Pons (tissue), 1 donor: ENCODE data around the gene CTNNBL1.
A peak's percentile ranks its signal among the peaks of the same experiment; 100 is the strongest.

Source experiments
- DNase-seq: peaks from one replicate; pipeline ENCODE4 v3.0.0-alpha.2; 2016; ENCODE audit warnings: low spot score

CTNNBL1 gene

GRCh38 chr20:37901654-37902503 lies 208.0 kb downstream of the CTNNBL1 start:
- DNase-seq = peak; percentile 37

- DNase-seq = no peak
These were observed 208.9 kb downstream of the CTNNBL1 start, which contains the start of gene VSTM2L for GRCh38 chr20:37902504-37903313. VSTM2L (plus strand) TSS chr20:37903127; CDS start chr20:37903351, 224 bp downstream.

- no peak for DNase-seq
These were observed 209.6 kb downstream of the CTNNBL1 start for GRCh38 chr20:37903317-37904007.

GRCh38 chr20:37904008-37904642 lies 210.3 kb downstream of the CTNNBL1 start:
- DNase-seq = no peak

- DNase-seq = no peak
These were observed 211.1 kb downstream of the CTNNBL1 start for GRCh38 chr20:37904845-37905373.

- no peak for DNase-seq
These were observed 212.1 kb downstream of the CTNNBL1 start for GRCh38 chr20:37905671-37906613.

GRCh38 chr20:37907330-37907676 lies 213.5 kb downstream of the CTNNBL1 start:
- DNase-seq = no peak

- no peak for DNase-seq
These were observed 214.0 kb downstream of the CTNNBL1 start for GRCh38 chr20:37907677-37908401.

- no peak for DNase-seq
These were observed 217.4 kb downstream of the CTNNBL1 start for GRCh38 chr20:37911261-37911660.

- no peak for DNase-seq
These were observed 218.0 kb downstream of the CTNNBL1 start for GRCh38 chr20:37911838-37912281.

- DNase-seq = no peak
These were observed 219.0 kb downstream of the CTNNBL1 start for GRCh38 chr20:37912874-37913273.

GRCh38 chr20:37913567-37914366 lies 219.9 kb downstream of the CTNNBL1 start:
- DNase-seq = no peak

GRCh38 chr20:37914367-37914671 lies 220.5 kb downstream of the CTNNBL1 start:
- no peak for DNase-seq

GRCh38 chr20:37914672-37915433 lies 221.0 kb downstream of the CTNNBL1 start:
- no peak for DNase-seq

GRCh38 chr20:37915434-37915787 lies 221.6 kb downstream of the CTNNBL1 start:
- DNase-seq = no peak

- DNase-seq = no peak
These were observed 222.2 kb downstream of the CTNNBL1 start for GRCh38 chr20:37915800-37916570.

GRCh38 chr20:37917461-37917860 lies 223.6 kb downstream of the CTNNBL1 start:
- DNase-seq = no peak

GRCh38 chr20:37918035-37918434 lies 224.2 kb downstream of the CTNNBL1 start:
- DNase-seq = no peak
